Bronchial epithelial cell (primary cell): ENCODE results near the gene DHODH. TPM values are rescaled to one million over a fixed set of nuclear protein-coding genes. Genes with fewer than 3 reads are reported as not detected.
"Not testable (repeated sequence)": the region's sequence is repeated elsewhere in the genome, so short reads cannot be mapped to it uniquely, and the experiment has no call there.

Experiments used
- DNase-seq: peaks from one replicate; pipeline ENCODE4 v3.0.0-alpha.2; 2010; ENCODE audit warnings: low read depth
- FAIRE-seq: peaks from 2 replicates; lab custom pipeline; 2011; peaks lifted over from hg19 to GRCh38; lab: Jason Lieb, UNC
- H3K27me3 ChIP-seq: 2 replicates; pipeline ENCODE4 v1.5.1; 2011; ENCODE audit warnings: low read length; ENCODE audit not compliant: control insufficient read depth, insufficient read depth
- H3K36me3 ChIP-seq: 2 replicates; pipeline ENCODE4 v1.5.1; 2011; ENCODE audit warnings: low read length; ENCODE audit not compliant: control insufficient read depth, insufficient read depth
- H3K4me3 ChIP-seq: 2 replicates; pipeline ENCODE4 v1.5.1; 2011; ENCODE audit warnings: mild to moderate bottlenecking, low read depth, low read length, control low read depth
- CTCF ChIP-seq: IDR thresholded peaks from 2 replicates; pipeline ENCODE4 v1.5.1; 2011; ENCODE audit warnings: mild to moderate bottlenecking, moderate library complexity, low read length, control low read depth, inconsistent platforms; ENCODE audit not compliant: insufficient read depth, severe bottlenecking
- total RNA-seq: library from RNA; depleted of rRNA; stranded (reverse); fragments of >200 nt; gene quantifications from 2 replicates; pipeline ENCODE4 v1.2.1, GENCODE V29; 2014

DHODH gene
- total RNA-seq, 1 donor from 2014 or later, result 11.1 TPM

GRCh38 chr16:72050769-72051464 is 42.4 kb downstream of the DHODH start:
- Histone ChIP-seq H3K4me3 (no peak overlapping the region), H3K36me3 (no peaks in the 10 kb centered on the region), H3K27me3 (no peaks in the 10 kb centered on the region)
- peak; percentile 32 for DNase-seq
- TF ChIP-seq CTCF, result no peak
- no peak for FAIRE-seq

DNA sequence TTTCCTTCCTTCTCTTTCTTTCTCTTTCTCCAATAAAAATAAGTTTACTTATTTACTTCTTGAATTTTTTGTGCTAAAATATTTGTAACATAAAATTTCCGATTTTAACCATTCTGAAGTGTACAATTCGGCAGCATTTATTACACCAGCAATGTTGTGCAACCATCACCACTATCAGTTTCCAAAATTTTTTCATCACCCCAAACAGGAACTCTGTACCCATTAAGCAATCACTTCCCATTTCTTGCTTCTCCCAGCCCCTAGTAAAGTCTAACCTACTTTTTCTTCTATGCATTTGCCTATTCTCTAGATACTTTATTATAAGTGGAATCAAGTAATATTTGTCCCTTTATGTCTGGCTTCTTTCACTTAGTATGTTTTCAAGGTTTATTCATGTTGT is 43.3 kb downstream of the DHODH start:
- FAIRE-seq (no peak), DNase-seq (no peak)
- TF ChIP-seq CTCF, result no peak
- Histone ChIP-seq H3K4me3 (no peak overlapping the region), H3K36me3 (no peaks in the 10 kb centered on the region), H3K27me3 (no peaks in the 10 kb centered on the region)

GRCh38 chr16:72054254-72054847 is 45.8 kb downstream of the DHODH start, which contains the start of gene HP:
Gene HP (plus strand): TSS chr16:72054505. CDS start chr16:72054653, 148 bp downstream.
- DNase-seq, H3K4me3 ChIP-seq, H3K36me3 ChIP-seq, H3K27me3 ChIP-seq: not testable (repeated sequence)
- peak; percentile 52 for FAIRE-seq

DNA sequence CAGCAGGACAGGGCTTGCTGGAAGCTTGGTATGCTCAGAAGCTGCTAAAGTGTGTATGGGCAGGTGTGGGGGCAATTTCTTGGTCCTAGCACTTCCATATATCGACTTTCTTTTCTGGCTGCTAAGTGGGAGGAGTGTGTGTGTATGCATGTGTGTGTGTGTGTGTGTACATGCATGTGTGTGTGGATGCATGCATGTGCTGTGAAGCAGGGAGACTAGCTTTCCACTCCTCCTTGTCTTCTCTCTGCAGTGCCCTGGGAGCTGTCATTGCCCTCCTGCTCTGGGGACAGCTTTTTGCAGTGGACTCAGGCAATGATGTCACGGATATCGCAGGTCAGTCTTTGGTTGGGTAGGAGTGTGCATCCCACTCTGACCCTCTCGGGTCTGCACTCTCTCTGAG is 47.4 kb downstream of the DHODH start:
- no peak for TF ChIP-seq CTCF
- DNase-seq (no peak), FAIRE-seq (no peak)

DNA sequence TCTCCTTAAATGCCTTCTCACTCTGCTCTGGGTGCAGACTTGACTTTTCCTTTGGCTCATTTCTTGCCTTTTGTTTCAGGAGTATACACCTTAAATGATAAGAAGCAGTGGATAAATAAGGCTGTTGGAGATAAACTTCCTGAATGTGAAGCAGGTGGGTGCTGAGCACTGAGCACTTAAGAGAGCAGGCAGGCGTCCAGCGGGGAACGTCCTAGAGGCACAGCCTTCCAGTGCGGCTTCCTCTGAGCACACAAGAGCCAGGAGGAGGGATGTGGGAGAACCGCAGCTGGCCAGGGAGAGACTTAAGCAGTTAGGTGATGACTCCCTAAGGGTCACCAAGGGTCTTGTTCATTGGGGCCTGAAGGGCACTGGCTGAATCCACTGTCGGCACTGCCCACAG is 48.8 kb downstream of the DHODH start:
- not testable (repeated sequence) for H3K36me3 ChIP-seq, FAIRE-seq, DNase-seq

More for the DNA sequence above, 47.4 kb downstream of the DHODH start:
- no peaks in the 10 kb centered on the region for H3K36me3 ChIP-seq
- no peak overlapping the region for H3K4me3 ChIP-seq
- no peaks in the 10 kb centered on the region for H3K27me3 ChIP-seq

DNA sequence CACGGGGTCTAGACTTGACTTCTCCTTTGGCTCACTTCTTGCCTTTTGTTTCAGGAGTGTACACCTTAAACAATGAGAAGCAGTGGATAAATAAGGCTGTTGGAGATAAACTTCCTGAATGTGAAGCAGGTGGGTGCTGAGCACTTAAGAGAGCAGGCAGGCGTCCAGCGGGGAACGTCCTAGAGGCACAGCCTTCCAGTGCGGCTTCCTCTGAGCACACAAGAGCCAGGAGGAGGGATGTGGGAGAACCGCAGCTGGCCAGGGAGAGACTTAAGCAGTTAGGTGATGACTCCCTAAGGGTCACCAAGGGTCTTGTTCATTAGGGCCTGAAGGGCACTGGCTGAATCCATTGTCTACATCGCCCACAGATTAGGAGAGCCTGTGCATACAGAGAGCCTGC is 50.5 kb downstream of the DHODH start:
- not testable (repeated sequence) for H3K4me3 ChIP-seq, FAIRE-seq, H3K36me3 ChIP-seq, H3K27me3 ChIP-seq, DNase-seq

More for the DNA sequence above, 48.8 kb downstream of the DHODH start:
- H3K4me3 ChIP-seq, H3K27me3 ChIP-seq: not testable (repeated sequence)

DNA sequence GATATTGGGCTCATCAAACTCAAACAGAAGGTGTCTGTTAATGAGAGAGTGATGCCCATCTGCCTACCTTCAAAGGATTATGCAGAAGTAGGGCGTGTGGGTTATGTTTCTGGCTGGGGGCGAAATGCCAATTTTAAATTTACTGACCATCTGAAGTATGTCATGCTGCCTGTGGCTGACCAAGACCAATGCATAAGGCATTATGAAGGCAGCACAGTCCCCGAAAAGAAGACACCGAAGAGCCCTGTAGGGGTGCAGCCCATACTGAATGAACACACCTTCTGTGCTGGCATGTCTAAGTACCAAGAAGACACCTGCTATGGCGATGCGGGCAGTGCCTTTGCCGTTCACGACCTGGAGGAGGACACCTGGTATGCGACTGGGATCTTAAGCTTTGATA is 51.9 kb downstream of the DHODH start:
- FAIRE-seq (no peak), DNase-seq (no peak)
- no peaks in the 10 kb centered on the region for H3K27me3 ChIP-seq
- H3K36me3 ChIP-seq, result no peaks in the 10 kb centered on the region
- no peak overlapping the region for H3K4me3 ChIP-seq
- no peak for TF ChIP-seq CTCF
